Ovary (tissue), 9 donors: ENCODE results near the gene TMEM236. TPM values are rescaled to one million over a fixed set of nuclear protein-coding genes. Genes with fewer than 3 reads are reported as not detected.

Source experiments
- DNase-seq, 5 donors: peaks; one replicate each; pipeline ENCODE4 v3.0.0-alpha.2; 2019 to 2020
- H3K27ac ChIP-seq, 2 donors: fragments of 200-600 bp; one replicate each; pipeline versions ENCODE4 v1.5.1 to v1.8.0; 2019 to 2022
- H3K27me3 ChIP-seq: fragments of 200-600 bp; one replicate; pipeline ENCODE4 v1.8.0; 2022
- H3K36me3 ChIP-seq: fragments of 200-600 bp; sonication (generic); one replicate; pipeline ENCODE4 v1.5.1; 2019
- H3K4me1 ChIP-seq: one replicate; pipeline ENCODE4 v1.8.1; 2013; ENCODE audit warnings: mild to moderate bottlenecking, moderate library complexity; ENCODE audit not compliant: insufficient read depth
- H3K4me3 ChIP-seq: fragments of 200-600 bp; sonication (generic); one replicate; pipeline ENCODE4 v1.5.1; 2017
- H3K9me3 ChIP-seq, 2 donors: fragments of 200-600 bp in 1 of 2; sonication (generic) in 1 of 2; one replicate each; pipeline versions ENCODE4 v1.5.1 to v1.8.1; 2013 to 2019; ENCODE audit warnings: mild to moderate bottlenecking in 1 of 2, moderate library complexity in 1 of 2
- CTCF ChIP-seq, 3 donors: fragments of 450-650 bp in 2 of 3; fragments of 200-600 bp in 1 of 3; IDR thresholded peaks; one replicate each; pipeline versions ENCODE4 v1.5.1 to v1.8.0; 2016 to 2022; ENCODE audit warnings: antibody characterized with exemption in 3 of 3, mild to moderate bottlenecking in 1 of 3
- EP300 ChIP-seq: sonication (generic); formaldehyde crosslinking; IDR thresholded peaks from one replicate; pipeline ENCODE4 v1.6.1; 2017; ENCODE audit warnings: antibody characterized with exemption
- POLR2A ChIP-seq: fragments of 450-650 bp; IDR thresholded peaks from one replicate; pipeline ENCODE4 v1.6.1; 2017; ENCODE audit warnings: antibody characterized with exemption, mild to moderate bottlenecking, moderate library complexity
- WGBS, 3 donors: extraction: QIAGEN DNeasy Blood & Tissue Kit in 1 of 3; methylation state at CpG; one replicate each; pipeline versions ENCODE4 v1.1.5 to v1.1.7; 2013 to 2017; 5-methylcytosine and 5-hydroxymethylcytosine counted together
- intact Hi-C, 4 donors: fragments of 100-400 bp; cut with DNase I; formaldehyde crosslinking; loops; one replicate each; pipeline versions ENCODE4 v1.11.0 to v1.15.1; 2022 to 2023
- polyA plus RNA-seq, 2 donors: library from polyadenylated mRNA; stranded (reverse); fragments of 200-250 nt in 1 of 2; fragments of 350-450 nt in 1 of 2; fragmentation: Illumina TruSeq in 1 of 2; extraction: RNeasy Lipid Tissue Mini Kit (QIAGEN cat#74804) in 1 of 2; gene quantifications; one replicate each; pipeline ENCODE4 v1.2.3, GENCODE V29; 2013 to 2014
- total RNA-seq, 7 donors: library from RNA; depleted of rRNA in 2 of 7; stranded (reverse); fragments of >200 nt in 2 of 7; fragmentation: NEBNext Ultra II Directional in 3 of 7; extraction: Animal tissue kit (Norgen Biotek cat#: 25700) in 3 of 7; gene quantifications; one replicate each; pipeline versions ENCODE4 v1.1.0 to v1.2.4, GENCODE V29; 2016 to 2023
- donor health status: DM: no; HTN: no; CAD: no; lungs with moderate emphysema.
- donor health status: DM: no; HTN: no; CAD: no.
- donor health status: Bipolar disorder and iron deficiency.
- donor health status: DM: yes; HTN: yes; CAD: no.
- donor health status: DM: no; HTN: no; CAD: no.
- donor health status: DM: yes; HTN: yes; CAD: no.

Gene TMEM236
- total and polyA plus RNA-seq, 9 donors = 0.11 to 0.72 (median 0.32) TPM

DNA sequence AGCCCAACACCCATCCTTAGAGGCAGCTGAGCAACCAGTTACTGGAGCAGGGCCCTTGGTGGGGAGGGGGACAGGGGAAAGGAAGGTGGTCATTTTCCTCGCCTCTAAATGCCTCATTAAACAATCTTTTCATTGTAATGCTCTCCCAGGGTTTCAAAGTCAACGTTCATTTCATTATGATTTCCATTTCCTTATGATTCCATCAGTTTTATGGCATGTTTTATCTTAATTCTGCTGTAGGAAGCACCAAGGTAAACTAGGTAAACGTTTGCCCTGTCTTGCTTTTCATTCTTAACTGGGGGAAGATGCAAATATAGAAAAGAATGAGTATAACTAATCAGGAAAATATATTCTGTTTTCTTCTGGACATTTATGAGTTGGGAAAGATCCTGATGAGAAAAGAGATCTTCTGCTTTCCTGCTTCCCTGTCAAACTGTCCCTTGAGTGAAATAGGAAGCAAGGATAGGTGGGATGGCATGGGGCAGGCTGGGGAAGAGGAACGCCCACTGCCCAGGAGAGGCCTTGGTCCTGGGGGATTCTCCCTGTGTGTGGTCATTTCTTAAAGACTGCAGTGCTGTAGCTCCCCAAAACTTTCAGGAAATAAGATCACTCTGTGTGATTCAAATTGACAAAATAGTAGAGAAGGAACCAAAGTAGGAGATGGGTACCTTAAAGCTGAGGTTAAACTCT lies 20.5 kb upstream of the TMEM236 start:
- Histone ChIP-seq H3K27ac (no peak overlapping the region), H3K4me3 (no peak overlapping the region), H3K4me1 (no peaks in the 10 kb centered on the region), H3K9me3 (no peaks in the 10 kb centered on the region), H3K36me3 (no peaks in the 10 kb centered on the region), H3K27me3 (no peaks in the 10 kb centered on the region)
- no peak for TF ChIP-seq EP300
- no peak for DNase-seq
- 58 to 64% (median 60%) methylated on average over 4 of the region's 4 CpGs for WGBS, 3 donors
- intact Hi-C loops = loop anchor here in 2 of 4 donors (10.0 kb wide), 2 partner anchors 117 to 503 kb away; partner anchors contain the start of gene HACD1 (in 1 of the 2)

- Histone ChIP-seq H3K36me3 (no peaks in the 10 kb centered on the region), H3K9me3 (no peaks in the 10 kb centered on the region), H3K4me1 (no peaks in the 10 kb centered on the region), H3K27me3 (no peaks in the 10 kb centered on the region), H3K27ac (no peak overlapping the region), H3K4me3 (no peak overlapping the region)
- no peak for DNase-seq
- WGBS, 3 donors = 88 to 90% (median 90%) methylated on average over 6 of the region's 6 CpGs
- TF ChIP-seq CTCF (IDR thresholded peaks at IDR 0.05) = no peak
- no peak for TF ChIP-seq POLR2A
- TF ChIP-seq EP300 = no peak
- intact Hi-C loops = loop anchor here in 2 of 4 donors (10.0 kb wide), 2 partner anchors 119 to 501 kb away; partner anchors contain the start of gene HACD1 (in 1 of the 2)
Measured at GRCh38 chr10:17733620-17734019, 18.4 kb upstream of the TMEM236 start.

DNA sequence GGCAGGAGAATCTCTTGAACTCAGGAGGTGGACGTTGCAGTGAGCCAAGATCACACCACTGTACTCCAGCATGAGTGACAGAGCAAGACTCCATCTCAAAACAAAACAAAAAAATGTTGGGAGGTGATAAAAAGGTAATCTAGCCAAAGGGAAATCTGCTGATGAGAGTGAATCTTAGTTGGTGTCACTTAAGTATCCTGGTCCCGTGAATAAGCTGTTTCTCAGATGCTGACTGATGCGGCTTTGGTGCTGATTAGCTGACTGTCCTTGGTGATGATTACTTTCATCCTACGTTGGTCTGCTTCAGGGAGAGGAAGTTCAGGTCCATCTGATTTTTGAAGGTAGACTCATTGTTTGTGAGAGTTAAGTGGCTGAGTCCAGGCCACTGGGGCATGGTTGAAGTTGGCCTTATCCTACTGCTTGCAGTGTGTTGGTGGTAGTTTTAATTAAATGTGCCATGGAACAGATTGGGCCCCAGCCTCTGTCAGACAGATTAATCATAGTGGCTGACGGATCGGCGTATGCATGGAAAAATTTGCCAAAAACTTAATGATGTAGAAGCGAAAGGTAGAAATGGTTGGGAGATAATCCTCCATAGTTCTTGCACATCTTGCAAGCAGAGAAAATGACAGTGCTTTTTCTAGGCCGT lies 17.4 kb upstream of the TMEM236 start:
- 83 to 86% (median 83%) methylated on average over 9 of the region's 9 CpGs for WGBS, 3 donors
- H3K4me1 ChIP-seq = no peaks in the 10 kb centered on the region
- no peaks in the 10 kb centered on the region for H3K36me3 ChIP-seq
- no peak for DNase-seq
- no peak overlapping the region for H3K4me3 ChIP-seq
- H3K9me3 ChIP-seq = no peaks in the 10 kb centered on the region
- no peaks in the 10 kb centered on the region for H3K27me3 ChIP-seq
- TF ChIP-seq CTCF (IDR thresholded peaks at IDR 0.05) = no peak
- TF ChIP-seq EP300 = no peak
- no peak for TF ChIP-seq POLR2A
- intact Hi-C loops = loop anchor here (5.0 to 10.0 kb wide), 3 partner anchors 120 to 500 kb away; partner anchors contain the start of gene HACD1 (in 1 of the 4)
- H3K27ac ChIP-seq = no peak overlapping the region

DNA sequence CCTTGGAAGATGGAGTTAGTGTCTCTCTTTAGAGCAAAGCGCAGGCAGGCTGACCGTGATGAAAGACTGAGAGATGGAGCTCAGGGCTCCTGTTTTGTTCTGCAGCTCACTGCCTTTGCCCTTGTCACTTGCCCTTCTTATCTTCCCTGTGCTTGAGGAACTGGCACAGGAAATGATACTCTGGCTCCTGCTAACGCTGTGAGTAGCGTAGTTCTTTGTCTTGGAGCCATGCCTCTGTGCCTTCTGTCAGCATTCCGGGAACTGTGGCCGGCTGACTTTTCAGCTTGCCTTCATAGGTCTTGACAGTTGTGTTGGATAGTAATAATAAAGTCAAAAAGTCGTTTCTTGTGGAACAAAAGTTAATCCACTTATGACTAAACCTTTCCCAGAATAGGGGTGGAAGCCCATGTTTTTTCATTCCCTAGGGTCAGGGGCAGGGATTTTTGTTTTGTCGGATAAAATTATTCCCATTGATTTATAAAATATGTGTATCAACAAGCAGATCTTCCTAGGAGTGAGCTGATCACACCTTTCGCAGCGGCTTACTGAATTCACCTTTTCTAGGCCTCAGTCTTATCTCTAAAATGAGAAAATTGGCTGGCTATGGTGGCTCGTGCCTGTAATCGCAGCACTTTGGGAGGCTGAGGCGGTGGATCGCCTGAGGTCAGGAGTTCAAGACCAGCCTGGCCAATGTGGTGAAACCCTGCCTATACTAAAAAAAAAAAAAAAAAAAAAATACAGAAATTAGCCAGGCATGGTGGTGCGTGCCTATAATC lies 16.6 kb upstream of the TMEM236 start:
- Histone ChIP-seq H3K36me3 (no peaks in the 10 kb centered on the region), H3K4me1 (no peaks in the 10 kb centered on the region), H3K27me3 (no peaks in the 10 kb centered on the region), H3K4me3 (no peak overlapping the region), H3K9me3 (no peaks in the 10 kb centered on the region), H3K27ac (no peak overlapping the region)
- TF ChIP-seq POLR2A (no peak), EP300 (no peak), CTCF (IDR thresholded peaks at IDR 0.05) (no peak)
- intact Hi-C loops = loop anchor here (5.0 to 10.0 kb wide), 3 partner anchors 121 to 499 kb away; partner anchors contain the start of gene HACD1 (in 1 of the 4)
- WGBS, 3 donors = 82 to 84% (median 83%) methylated on average over 15 of the region's 15 CpGs
- no peak for DNase-seq
